ENCODE results near the gene S1PR4. TPM values are rescaled to one million over a fixed set of nuclear protein-coding genes. Genes with fewer than 3 reads are reported as not detected.

The S1PR4 gene
- 4.8 TPM for total RNA-seq

GRCh38 chr19:3178377-3178972, at the start of gene S1PR4:
Gene S1PR4, plus strand, starts transcription at chr19:3178769. Its CDS starts 24 bp downstream, at chr19:3178793.

GRCh38 chr19:3135961-3136683, 42.4 kb upstream of the S1PR4 start, which contains the start of gene GNA15:
Gene GNA15, plus strand, starts transcription at chr19:3136033. Its CDS starts 418 bp downstream, at chr19:3136451.

GRCh38 chr19:3185461-3186159, 7.0 kb downstream of the S1PR4 start, which contains the start of gene NCLN:
Gene NCLN, plus strand, starts transcription at chr19:3185930. Its CDS starts 101 bp downstream, at chr19:3186031.

GRCh38 chr19:3224346-3225168, 46.0 kb downstream of the S1PR4 start, which contains the start of gene CELF5:
Gene CELF5, plus strand, starts transcription at chr19:3224661. Its CDS starts 79 bp downstream, at chr19:3224740.

Other genes with a start within 250 kb of the S1PR4 start
- gene ZNF77, start 233.8 kb upstream of the S1PR4 start, total RNA-seq: 9.3 TPM
- gene TLE6, start 201.2 kb upstream of the S1PR4 start, total RNA-seq: 7.6 TPM
- 40.8 TPM for gene TLE2, start 149.5 kb upstream of the S1PR4 start, total RNA-seq
- gene TLE5, start 116.3 kb upstream of the S1PR4 start, total RNA-seq: 145 TPM
- 49.9 TPM for gene GNA11, start 84.4 kb upstream of the S1PR4 start, total RNA-seq
- 4.7 TPM for gene GNA15, start 42.7 kb upstream of the S1PR4 start, total RNA-seq
- gene NCLN, start 7.2 kb downstream of the S1PR4 start, total RNA-seq: 27.7 TPM
- gene CELF5, start 45.9 kb downstream of the S1PR4 start, total RNA-seq: 0.58 TPM
- gene NFIC, start 187.8 kb downstream of the S1PR4 start, total RNA-seq: 47.7 TPM

Data from metanephros (tissue), 1 donor.